HUES64 (cell line): ENCODE data around the gene ABCG4.

ENCODE experiments used
- H3K27ac ChIP-seq: 2 replicates; pipeline ENCODE4 v1.7.0; 2013; ENCODE audit warnings: low read depth, low read length, inconsistent platforms
- H3K27me3 ChIP-seq: 2 replicates; pipeline ENCODE4 v1.6.1; 2013; ENCODE audit warnings: mild to moderate bottlenecking, low read length; ENCODE audit not compliant: insufficient read depth
- H3K36me3 ChIP-seq: 2 replicates; pipeline ENCODE4 v1.6.1; 2013; ENCODE audit warnings: mild to moderate bottlenecking, low read length; ENCODE audit not compliant: insufficient read depth
- H3K4me1 ChIP-seq: 2 replicates; pipeline ENCODE4 v1.6.1; 2013; ENCODE audit warnings: mild to moderate bottlenecking, low read length, moderate library complexity; ENCODE audit not compliant: insufficient read depth
- H3K4me3 ChIP-seq: 2 replicates; pipeline ENCODE4 v1.5.1; 2013; ENCODE audit warnings: mild to moderate bottlenecking, low read length, moderate library complexity
- H3K9ac ChIP-seq: 2 replicates; pipeline ENCODE4 v1.6.1; 2013; ENCODE audit warnings: mild to moderate bottlenecking, low read depth, low read length
- H3K9me3 ChIP-seq: 2 replicates; pipeline ENCODE4 v1.6.1; 2013; ENCODE audit warnings: low read depth, low read length; ENCODE audit not compliant: insufficient read depth
- WGBS: fragments of 150-250, 120-280 bp; methylation state at CpG from one replicate; pipeline ENCODE4 v1.1.7; 2013; ENCODE audit warnings: missing lambda C conversion rate; 5-methylcytosine and 5-hydroxymethylcytosine counted together

ABCG4 gene

DNA sequence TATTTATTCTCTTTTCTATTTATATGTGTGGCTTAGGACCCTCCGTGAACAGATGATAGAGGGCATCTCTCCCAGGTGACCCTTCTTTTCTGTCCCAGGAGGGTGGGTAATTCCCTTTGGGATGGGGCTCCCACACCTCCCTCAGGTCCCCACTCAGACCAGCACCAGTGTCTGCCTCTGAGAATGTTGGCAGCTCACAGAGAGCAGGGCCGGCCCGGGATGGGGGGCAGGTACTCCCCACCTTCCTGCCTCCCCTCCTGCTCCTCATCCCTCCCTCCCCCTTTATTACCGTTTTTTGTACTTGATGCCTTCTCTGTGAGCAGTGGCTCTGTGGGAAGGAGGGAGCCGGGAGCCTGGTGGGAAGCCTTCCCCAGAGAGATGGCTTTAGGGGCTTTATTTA, 32.3 kb upstream of the ABCG4 start:
- 83% methylated on average over 5 of the region's 5 CpGs for WGBS
- H3K9me3 ChIP-seq: no peaks in the 10 kb centered on the region
- no peaks in the 10 kb centered on the region for H3K27me3 ChIP-seq
- no peak overlapping the region for H3K9ac ChIP-seq
- peaks cover 3% of the 10 kb centered on the region; the same call in 1 of the 2 replicates for H3K4me1 ChIP-seq
- H3K27ac ChIP-seq: no peak overlapping the region
- no peak overlapping the region for H3K4me3 ChIP-seq
- H3K36me3 ChIP-seq: no peaks in the 10 kb centered on the region; the same call in 1 of the 2 replicates

DNA sequence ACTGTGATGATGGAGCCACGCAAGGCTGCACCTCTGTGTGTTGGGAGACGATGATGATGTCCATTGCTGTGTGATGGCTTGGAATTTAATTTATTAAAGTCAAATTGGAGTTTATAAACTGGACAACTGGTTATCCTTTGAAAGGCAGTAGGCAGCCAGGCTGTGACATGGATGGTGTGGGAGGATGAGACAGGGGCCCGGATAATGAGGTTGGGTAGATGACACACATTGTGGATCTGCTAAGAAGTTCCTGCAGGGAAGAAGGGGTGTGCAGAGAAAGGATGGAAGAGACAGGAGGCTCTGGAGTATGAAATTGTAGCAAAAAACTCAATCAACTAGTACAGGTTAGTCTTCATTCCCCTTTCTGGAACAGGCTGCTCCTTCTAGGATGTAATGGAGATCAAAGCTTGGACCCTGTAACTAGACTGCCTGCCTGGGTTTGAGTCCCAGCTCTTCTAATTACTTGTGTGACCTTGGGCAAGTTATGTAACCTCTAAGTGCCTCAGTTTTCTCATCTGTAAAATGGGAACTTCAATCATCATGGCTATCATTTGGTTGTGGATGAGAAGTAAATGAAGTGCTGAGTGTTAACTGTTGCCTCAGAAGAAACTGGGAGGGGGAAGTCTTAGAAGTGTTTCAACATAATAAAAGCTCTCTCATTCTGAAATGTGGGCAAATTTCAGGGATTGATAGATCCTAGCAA, 31.7 kb upstream of the ABCG4 start:
- no peak overlapping the region for H3K9ac ChIP-seq
- peaks cover 4% of the 10 kb centered on the region; the same call in 1 of the 2 replicates for H3K4me1 ChIP-seq
- H3K27ac ChIP-seq: no peak overlapping the region
- H3K36me3 ChIP-seq: no peaks in the 10 kb centered on the region; the same call in 1 of the 2 replicates
- 88% methylated on average over 3 of the region's 3 CpGs for WGBS
- H3K4me3 ChIP-seq: no peak overlapping the region
- no peaks in the 10 kb centered on the region for H3K27me3 ChIP-seq
- no peaks in the 10 kb centered on the region for H3K9me3 ChIP-seq

DNA sequence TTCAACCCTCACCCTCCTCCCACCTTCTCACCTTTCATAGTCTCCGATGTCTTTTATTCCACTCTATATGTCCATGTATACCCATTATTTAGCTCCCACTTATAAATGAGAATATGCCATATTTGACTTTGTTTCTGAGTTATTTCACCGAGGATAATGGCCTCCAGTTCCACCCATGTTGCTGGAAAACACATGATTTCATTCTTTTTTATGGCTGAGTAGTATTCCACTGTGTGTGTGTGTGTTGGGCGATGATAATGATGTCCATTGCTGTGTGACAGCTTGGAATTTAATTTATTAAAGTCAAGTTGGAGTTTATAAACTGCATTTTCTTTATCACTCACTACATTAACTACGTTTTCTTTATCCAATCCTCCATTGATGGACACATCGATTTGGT, 30.6 kb upstream of the ABCG4 start:
- WGBS: 88% methylated on average over 4 of the region's 5 CpGs
- no peaks in the 10 kb centered on the region; the same call in 1 of the 2 replicates for H3K36me3 ChIP-seq

DNA sequence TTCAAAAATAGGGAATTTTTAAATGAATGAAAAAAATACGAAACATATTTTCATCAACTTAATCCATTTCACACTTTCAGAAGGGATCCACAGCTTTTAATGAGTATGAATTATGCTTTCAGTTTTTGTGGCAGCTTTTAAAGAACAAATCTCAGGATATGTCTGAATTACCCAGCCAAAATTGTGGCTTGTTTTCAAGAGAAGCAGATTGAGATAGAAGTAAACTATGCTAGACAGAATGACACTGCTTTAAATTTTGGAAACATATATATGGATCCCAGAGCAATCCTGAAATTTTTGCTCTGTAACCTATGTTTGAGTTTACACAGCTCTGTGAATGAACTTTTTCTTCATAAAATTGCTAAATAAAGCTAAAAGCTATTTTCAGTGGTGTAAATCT, 29.9 kb upstream of the ABCG4 start:
- no peaks in the 10 kb centered on the region for H3K9me3 ChIP-seq
- H3K27ac ChIP-seq: no peak overlapping the region
- peaks cover 3% of the 10 kb centered on the region for H3K36me3 ChIP-seq
- peaks cover 4% of the 10 kb centered on the region; the same call in 1 of the 2 replicates for H3K4me1 ChIP-seq
- no peaks in the 10 kb centered on the region for H3K27me3 ChIP-seq
- no peak overlapping the region for H3K9ac ChIP-seq
- H3K4me3 ChIP-seq: no peak overlapping the region
- WGBS: no CpG with 5 or more reads among the region's 1 CpG

More for the DNA sequence above, 30.6 kb upstream of the ABCG4 start:
- no peaks in the 10 kb centered on the region for H3K27me3 ChIP-seq
- no peaks in the 10 kb centered on the region for H3K9me3 ChIP-seq
- H3K4me1 ChIP-seq: peaks cover 8% of the 10 kb centered on the region; the same call in 1 of the 2 replicates
- H3K27ac ChIP-seq: no peak overlapping the region
- H3K4me3 ChIP-seq: no peak overlapping the region
- no peak overlapping the region for H3K9ac ChIP-seq

DNA sequence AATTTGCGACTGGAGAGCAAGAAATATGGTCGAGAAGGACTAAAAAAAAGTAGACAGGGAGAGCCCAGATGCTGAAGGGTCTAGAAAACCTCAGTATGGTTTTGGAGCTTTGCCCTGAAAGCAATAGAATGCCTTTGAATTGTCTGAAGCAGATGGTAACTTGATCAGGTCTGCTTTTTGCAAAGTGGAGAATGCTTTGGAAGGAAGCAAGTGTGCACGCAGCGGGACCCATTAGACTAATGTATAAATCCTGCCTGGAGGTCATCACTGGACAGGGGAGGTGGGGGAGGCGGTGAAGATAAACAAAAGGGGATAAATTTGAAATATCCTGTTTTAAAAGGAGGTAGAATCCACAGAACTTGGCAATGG, 28.2 kb upstream of the ABCG4 start:
- H3K9ac ChIP-seq: peak overlapping the region; percentile 76
- H3K4me3 ChIP-seq: peak overlapping the region; percentile 65
- WGBS: 62% methylated on average over 5 of the region's 5 CpGs
- H3K36me3 ChIP-seq: peaks cover 10% of the 10 kb centered on the region
- no peaks in the 10 kb centered on the region for H3K9me3 ChIP-seq
- peaks cover 4% of the 10 kb centered on the region; the same call in 1 of the 2 replicates for H3K4me1 ChIP-seq
- no peak overlapping the region; the same call in 1 of the 2 replicates for H3K27ac ChIP-seq
- H3K27me3 ChIP-seq: no peaks in the 10 kb centered on the region

DNA sequence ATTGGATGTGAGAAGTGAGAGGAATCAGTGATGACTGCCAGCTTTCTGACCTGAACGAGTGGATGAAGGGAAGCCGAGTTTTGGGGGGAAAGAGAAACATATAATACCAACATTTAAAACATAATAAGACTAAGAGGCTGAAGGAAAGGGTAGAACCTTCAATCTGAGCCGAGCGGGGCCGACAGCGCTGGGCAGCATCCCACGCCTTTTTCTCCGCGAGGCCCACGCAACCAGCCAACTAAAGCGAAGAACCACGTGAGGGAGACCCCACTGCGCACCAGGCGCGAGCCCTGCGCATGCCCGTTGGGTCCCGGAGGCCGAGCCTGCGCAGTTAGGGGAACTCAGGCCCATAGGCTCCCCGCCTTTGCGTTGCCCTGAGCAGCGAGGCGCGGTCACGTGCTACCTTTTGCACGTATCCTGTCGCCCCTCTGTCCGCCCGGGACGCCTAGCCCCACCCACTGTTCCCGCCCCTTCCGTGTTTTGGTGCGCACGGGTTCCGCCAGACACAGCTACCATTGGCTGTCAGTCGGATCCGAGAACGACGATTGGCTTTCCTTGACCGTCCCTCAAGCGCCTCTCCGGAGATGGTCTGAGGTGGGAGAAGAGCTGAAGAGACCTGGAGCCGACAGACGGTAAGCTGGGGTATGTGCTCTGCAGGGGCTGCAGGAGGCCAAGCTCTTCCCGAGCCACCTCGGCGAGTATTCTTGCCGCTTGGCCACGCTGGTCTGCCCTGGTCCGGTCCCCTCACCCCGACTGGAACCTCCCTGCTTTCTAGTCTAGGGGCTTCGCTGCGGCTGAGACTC, 27.6 kb upstream of the ABCG4 start, which contains the start of gene HINFP:
Gene HINFP, plus strand, starts transcription at position 573 of the 803 bp plus-strand sequence. CDS start 5,365 bp downstream, outside the sequence.
- WGBS: under 1% methylated on average over 53 of the region's 54 CpGs
- Histone ChIP-seq H3K4me3 (peak within 1 kb of the TSS; percentile 97), H3K9me3 (no peaks in the 10 kb centered on the region), H3K27ac (peak within 1 kb of the TSS; percentile 48), H3K27me3 (no peaks in the 10 kb centered on the region), H3K9ac (peak within 1 kb of the TSS; percentile 88), H3K4me1 (peaks cover 4% of the 10 kb centered on the region; the same call in 1 of the 2 replicates), H3K36me3 (peaks cover 10% of the 10 kb centered on the region)

DNA sequence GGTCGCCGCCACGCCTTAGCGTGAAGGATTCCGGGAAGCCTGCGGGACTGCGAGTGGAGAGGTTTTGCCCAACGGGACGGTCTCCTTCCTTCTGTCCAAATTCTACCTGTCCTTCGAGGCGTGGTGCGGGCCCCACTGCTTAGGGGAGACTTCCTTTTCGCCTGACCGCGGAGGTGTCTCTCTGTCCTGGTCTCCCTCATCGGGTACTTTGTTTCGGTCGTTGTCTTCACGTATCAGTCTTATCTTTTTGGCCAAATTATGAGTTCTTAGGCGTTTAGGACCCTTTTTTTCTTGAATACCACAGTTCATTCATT, 27.1 kb upstream of the ABCG4 start:
- peak overlapping the region; percentile 97 for H3K4me3 ChIP-seq
- H3K9ac ChIP-seq: peak overlapping the region; percentile 88
- H3K4me1 ChIP-seq: peaks cover 4% of the 10 kb centered on the region; the same call in 1 of the 2 replicates
- WGBS: under 1% methylated on average over 20 of the region's 20 CpGs
- H3K27me3 ChIP-seq: no peaks in the 10 kb centered on the region
- no peaks in the 10 kb centered on the region for H3K9me3 ChIP-seq
- peak overlapping the region; percentile 48; the same call in 1 of the 2 replicates for H3K27ac ChIP-seq
- peaks cover 11% of the 10 kb centered on the region for H3K36me3 ChIP-seq

DNA sequence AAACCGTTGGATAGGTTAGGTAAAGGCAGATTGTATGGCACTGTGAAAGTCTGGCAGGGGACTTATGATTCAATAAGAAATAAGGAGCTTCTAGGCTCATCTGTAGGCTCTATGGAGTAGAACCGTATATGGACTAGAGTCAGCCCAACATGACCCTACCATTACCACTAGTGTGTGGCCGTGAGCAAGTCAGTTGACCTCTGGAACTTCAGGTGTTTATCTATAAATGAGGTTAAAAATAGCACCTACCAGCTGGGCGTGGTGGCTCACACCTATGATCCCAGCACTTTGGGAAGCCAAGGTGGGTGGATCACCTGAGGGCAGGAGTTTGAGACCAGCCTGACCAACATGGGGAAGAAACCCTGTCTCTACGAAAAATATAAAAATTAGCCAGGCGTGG, 23.0 kb upstream of the ABCG4 start:
- peaks cover 37% of the 10 kb centered on the region for H3K36me3 ChIP-seq
- no peak overlapping the region for H3K27ac ChIP-seq

DNA sequence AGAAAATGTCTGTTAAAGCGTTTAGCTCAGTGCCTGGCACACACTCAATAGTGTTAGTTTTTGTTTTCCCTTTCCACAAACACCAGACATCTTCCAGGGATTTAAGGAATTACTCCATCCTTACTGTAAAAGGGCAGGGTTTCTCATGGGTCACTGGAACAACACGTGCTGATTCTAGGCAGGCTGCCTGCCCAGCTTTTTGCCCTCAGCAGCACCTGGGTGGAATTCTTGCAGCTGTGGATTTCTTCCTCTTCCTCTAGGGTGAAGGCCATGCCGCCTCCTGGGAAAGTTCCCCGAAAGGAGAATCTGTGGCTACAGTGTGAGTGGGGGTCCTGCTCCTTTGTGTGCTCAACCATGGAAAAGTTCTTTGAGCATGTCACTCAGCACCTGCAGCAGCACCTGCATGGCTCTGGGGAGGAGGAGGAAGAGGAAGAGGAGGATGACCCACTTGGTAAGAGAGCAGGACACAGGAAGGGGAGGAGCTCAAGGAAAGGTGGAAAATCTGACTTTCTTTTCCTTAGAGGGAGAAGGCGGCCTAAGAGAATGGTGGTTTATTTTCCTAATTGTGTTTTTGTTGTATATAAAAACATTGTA, 22.1 kb upstream of the ABCG4 start:
- no peak overlapping the region for H3K4me3 ChIP-seq
- H3K9me3 ChIP-seq: no peaks in the 10 kb centered on the region
- H3K27ac ChIP-seq: no peak overlapping the region
- H3K9ac ChIP-seq: no peak overlapping the region
- H3K27me3 ChIP-seq: no peaks in the 10 kb centered on the region
- peaks cover 45% of the 10 kb centered on the region for H3K36me3 ChIP-seq
- peaks cover 4% of the 10 kb centered on the region; the same call in 1 of the 2 replicates for H3K4me1 ChIP-seq
- 94% methylated on average over 4 of the region's 5 CpGs for WGBS

More for the DNA sequence above, 23.0 kb upstream of the ABCG4 start:
- Histone ChIP-seq H3K9ac (no peak overlapping the region), H3K4me3 (no peak overlapping the region), H3K4me1 (peaks cover 4% of the 10 kb centered on the region; the same call in 1 of the 2 replicates), H3K27me3 (no peaks in the 10 kb centered on the region), H3K9me3 (no peaks in the 10 kb centered on the region)
- WGBS: 93% methylated on average over 6 of the region's 6 CpGs

DNA sequence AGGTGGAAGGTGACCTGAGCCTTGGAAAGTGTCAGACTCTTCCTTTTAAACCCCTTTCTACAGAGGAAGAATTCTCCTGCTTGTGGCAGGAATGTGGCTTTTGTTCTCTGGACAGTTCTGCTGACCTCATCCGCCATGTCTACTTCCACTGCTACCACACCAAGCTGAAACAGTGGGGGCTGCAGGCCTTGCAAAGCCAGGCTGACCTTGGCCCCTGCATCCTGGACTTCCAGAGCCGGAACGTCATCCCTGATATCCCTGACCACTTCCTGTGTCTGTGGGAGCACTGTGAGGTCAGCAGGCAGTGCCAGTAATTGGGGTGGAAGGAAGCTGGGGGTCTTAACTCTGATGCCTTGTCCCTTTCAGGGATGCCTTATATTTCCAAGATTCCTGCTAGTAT, 18.2 kb upstream of the ABCG4 start:
- H3K27ac ChIP-seq: no peak overlapping the region
- no peaks in the 10 kb centered on the region for H3K27me3 ChIP-seq
- no peaks in the 10 kb centered on the region for H3K4me1 ChIP-seq
- 0 out of 2 replicates have a peak overlapping the region, but pooled peaks have one; percentile 11 for H3K9ac ChIP-seq
- peaks cover 66% of the 10 kb centered on the region for H3K36me3 ChIP-seq
- H3K4me3 ChIP-seq: no peak overlapping the region
- 95% methylated on average over 3 of the region's 3 CpGs for WGBS
- H3K9me3 ChIP-seq: no peaks in the 10 kb centered on the region
